Choroid plexus epithelial cell (primary cell): ENCODE measurements around the gene MIPOL1.

Experiments
- DNase-seq: peaks from one replicate; pipeline ENCODE4 v3.0.0-alpha.2; 2010; ENCODE audit warnings: low read depth
- H3K4me3 ChIP-seq: 2 replicates; pipeline ENCODE4 v1.5.1; 2011; ENCODE audit warnings: low read depth, mild to moderate bottlenecking, control low read depth, low read length, moderate library complexity
- CTCF ChIP-seq: conservative IDR thresholded peaks from 2 replicates; pipeline ENCODE4 v1.5.1; 2011; ENCODE audit warnings: low read depth, mild to moderate bottlenecking, control low read depth, inconsistent platforms, low read length, moderate library complexity

The MIPOL1 gene

GRCh38 chr14:37594971-37595808 lies 397.5 kb downstream of the MIPOL1 start, which contains the start of the genes FOXA1 and TTC6:
FOXA1 (minus strand) TSS chr14:37595249; CDS start chr14:37594972, 277 bp downstream.
TTC6 (plus strand) TSS chr14:37595629; CDS start chr14:37622065, 26,436 bp downstream.
- H3K4me3 ChIP-seq, result peak within 1 kb of the TSS; percentile 58
- no peak for DNase-seq
- no peak for TF ChIP-seq CTCF

GRCh38 chr14:37595809-37596621 lies 398.3 kb downstream of the MIPOL1 start:
- no peak overlapping the region for H3K4me3 ChIP-seq
- TF ChIP-seq CTCF, result no peak
- DNase-seq, result no peak

GRCh38 chr14:37596790-37597472 lies 399.2 kb downstream of the MIPOL1 start:
- no peak overlapping the region for H3K4me3 ChIP-seq
- no peak for DNase-seq
- no peak for TF ChIP-seq CTCF

- H3K4me3 ChIP-seq, result no peak overlapping the region
- DNase-seq, result peak; percentile 23
- peak; percentile 67 for TF ChIP-seq CTCF
Observed at GRCh38 chr14:37597538-37597913, 399.8 kb downstream of the MIPOL1 start.

- no peak for TF ChIP-seq CTCF
- no peak for DNase-seq
- no peak overlapping the region for H3K4me3 ChIP-seq
Observed at GRCh38 chr14:37597914-37598746, 400.4 kb downstream of the MIPOL1 start.
